Stimulated activated CD4-positive, alpha-beta T cell treated with anti-CD3 and anti-CD28 coated beads, Interleukin-4, amount 100 ng/mL, for 4 hours (primary cell): ENCODE results near the gene RCOR3.
"Not testable (repeated sequence)": the region's sequence is repeated elsewhere in the genome, so short reads cannot be mapped to it uniquely, and the experiment has no call there.

Source experiments
- DNase-seq, 2 experiments: peaks; one replicate each; pipeline ENCODE4 v3.0.0-alpha.2; 2020

The RCOR3 gene

DNA sequence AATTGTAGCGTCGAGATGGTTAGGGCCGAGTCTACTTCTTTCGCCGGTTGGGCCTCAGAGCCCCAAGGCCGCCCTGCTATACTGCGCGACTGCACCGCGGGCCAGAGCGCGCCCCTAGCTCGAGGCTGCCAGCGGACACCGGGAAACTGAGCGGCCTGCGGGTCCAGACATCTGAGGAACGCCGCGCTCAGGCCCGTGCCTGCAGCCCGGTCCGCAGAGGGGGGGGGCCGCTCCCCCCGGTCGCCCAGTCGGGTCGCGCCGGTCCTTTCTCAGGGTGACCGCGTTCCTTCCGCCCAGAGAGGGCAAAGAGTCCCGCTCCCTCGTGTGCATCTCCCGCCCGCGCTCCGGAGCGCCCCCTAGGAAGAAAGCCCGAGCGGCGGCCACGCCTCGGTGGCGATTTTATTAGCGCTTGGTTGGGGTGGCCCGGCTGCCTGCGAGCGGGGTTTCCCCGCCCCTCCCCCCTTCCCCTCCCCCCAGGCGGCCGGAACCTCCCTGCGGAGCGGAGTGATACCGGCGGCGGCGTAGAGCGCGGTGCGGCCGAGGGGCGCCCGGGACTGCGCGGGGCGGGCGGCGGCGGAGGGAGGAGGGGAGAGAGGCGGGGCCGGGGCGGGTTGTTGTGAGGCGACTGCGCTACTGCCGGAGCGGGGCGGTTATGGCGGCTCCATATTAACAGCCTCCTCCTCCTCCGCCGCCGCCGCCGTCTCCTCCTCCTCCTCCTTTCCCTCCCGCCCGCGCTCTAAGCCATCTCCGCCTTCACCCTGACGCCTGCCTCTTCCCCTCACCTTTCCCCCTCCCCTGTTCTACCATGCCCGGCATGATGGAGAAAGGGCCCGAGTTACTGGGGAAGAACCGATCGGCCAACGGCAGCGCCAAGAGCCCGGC lies at the start of gene RCOR3:
RCOR3 (plus strand) TSS at position 611 of the 882 bp plus-strand sequence; CDS start at position 806, 195 bp downstream.
- DNase-seq: peak; percentile 91 to 93

DNA sequence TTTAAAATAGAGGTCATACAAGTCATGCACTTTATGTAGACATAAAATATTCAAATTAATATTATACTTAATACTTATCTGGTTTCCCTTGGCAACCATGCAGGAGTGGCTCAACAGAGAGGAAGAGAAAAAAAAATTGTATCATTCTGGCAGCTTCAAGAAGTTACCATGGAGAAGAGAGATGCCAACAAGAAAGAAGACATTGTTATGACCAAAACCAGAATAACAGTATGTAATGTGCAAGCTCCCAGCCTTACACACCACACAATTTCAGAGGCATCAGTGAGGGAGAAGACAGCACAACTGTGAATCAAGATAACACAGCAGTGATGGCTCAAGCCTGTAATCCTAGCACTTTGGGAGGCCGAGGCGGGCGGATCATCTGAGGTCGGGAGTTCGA lies 49.1 kb upstream of the RCOR3 start:
- DNase-seq: no peak

DNA sequence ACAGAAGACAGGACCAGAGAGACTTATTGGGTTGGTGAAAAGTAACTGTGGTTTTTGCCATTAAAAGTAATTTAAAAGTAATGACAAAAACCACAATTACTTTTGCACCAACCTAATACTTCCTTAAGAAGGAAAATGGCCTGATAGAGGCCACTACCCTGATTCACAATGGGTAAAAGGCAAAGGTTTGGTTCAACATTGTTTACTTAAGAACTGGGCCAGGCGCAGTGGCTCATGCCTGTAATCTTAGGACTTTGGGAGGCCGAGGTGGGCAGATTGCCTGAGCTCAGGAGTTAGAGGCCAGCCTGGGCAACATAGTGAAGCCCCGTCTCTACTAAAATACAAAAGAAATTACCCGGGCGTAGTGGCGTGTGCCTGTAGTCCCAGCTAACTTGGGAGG lies 48.2 kb upstream of the RCOR3 start:
- no peak for DNase-seq

DNA sequence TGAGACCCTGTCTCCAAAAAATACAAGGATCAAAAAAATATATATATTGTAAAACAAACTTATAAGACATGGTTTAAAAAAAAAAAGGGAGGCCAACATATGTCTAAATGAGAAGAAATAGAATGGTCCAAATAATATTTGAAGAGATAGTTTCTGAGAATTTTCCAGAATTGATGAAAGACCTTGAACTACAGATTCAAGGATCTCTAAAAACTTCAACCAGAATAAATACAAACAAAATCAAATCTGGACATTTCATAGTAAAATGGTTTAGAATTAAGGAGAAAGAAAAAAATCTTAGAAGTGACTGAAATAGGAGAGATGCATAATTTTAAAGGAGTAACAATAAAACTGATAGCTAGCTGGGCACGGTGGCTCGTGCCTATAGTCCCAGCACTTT lies 45.5 kb upstream of the RCOR3 start:
- no peak for DNase-seq

DNA sequence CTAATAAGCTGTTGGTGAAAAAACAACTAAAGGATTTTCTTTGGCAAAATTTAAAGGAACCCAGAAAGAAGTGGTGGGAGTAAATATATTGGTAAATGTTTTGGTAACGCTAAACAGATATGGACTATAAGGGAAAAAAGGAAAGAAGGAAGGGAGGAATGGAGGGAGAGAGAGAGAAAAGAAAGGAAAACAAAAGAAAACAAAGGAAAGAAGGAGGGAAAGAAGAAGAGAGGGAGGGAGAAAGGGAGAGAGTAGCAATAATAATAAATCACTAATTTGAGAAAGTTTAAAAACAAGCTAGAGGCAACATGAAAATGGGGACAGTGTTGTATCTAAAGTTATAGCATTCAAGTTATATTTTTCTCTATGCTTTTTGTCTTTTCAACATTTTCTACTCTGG lies 43.6 kb upstream of the RCOR3 start:
- no peak for DNase-seq

DNA sequence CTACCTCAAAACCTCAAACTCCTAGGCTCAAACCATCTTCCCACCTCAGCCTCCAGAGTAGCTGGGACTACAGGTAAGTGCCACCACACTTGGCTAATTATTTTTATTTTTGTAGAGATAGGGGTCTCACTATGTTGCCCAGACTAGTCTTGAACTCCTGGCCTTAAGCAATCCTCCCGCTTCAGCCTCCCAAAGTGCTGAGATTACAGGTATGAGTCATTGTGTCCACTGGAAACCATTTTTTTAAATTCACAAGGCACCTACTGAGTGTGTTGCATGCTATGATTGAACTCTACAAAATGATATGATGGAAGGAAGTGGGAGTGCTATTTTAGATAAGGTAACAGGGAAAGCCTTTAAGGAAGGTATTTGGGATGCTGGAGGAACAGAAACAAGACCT lies 41.8 kb upstream of the RCOR3 start:
- no peak for DNase-seq

DNA sequence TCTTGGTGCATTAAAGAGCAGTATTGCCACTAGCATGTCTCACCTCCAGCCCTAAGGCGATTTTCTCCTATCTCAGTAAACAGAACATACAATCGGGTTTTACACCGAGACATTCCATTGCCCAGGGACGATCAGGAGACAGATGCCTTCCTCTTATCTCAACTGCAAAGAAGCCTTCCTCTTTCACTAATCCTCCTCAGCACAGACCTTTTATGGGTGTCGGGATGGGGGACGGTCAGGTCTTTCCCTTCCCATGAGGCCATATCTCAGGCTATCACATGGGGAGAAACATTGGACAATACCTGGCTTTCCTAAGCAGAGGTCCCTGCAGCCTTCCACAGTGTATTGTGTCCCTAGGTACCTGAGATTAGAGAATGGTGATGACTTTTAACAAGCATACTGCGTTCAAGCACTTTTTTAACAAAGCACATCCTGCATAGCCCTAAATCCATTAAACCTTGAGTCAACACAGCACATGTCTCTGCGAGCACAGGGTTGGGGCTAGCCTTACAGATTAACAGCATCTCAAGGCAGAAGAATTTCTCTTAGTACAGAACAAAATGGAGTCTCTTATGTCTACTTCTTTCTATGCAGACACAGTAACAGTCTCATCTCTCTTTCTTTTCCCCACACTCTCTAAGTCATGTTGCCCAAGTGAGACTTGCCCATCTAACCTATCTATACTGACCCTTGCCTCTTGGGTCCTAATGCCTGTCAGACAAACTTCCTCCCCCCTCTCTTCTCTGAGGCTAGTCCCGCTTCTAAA lies 36.5 kb upstream of the RCOR3 start:
- DNase-seq: not testable (repeated sequence)

DNA sequence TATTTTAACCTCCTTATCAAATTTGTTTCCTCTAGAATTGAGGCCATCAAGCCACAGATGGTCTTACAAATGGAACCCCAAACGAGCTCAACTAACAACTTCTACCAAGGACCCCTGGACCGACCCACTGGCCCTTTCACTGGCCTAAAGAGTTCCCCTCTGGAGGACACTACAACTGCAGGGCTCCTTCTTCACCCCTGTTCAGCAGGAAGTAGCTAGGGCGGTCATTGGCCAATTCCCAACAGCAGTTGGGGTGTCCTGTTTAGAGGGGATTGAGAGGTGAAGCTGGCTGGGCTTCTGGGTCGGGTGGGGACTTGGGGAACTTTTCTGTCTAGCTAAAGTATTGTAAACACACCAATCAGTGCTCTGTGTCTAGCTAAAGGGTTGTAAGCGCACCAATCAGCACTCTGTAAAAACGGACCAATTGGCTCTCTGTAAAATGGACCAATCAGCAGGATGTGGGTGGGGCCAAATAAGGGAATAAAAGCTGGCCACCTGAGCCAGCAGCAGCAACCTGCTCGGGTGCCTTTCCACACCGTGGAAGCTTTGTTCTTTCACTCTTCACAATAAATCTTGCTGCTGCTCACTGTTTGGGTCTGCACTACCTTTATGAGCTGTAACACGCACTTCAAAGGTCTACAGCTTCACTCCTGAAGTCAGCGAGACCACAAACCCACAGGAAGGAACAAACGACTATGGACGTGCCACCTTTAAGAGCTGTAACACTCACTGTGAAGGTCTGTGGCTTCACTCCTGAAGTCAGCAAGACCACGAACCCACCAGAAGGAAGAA lies 30.4 kb upstream of the RCOR3 start:
- peak; percentile 1 to 46 for DNase-seq

DNA sequence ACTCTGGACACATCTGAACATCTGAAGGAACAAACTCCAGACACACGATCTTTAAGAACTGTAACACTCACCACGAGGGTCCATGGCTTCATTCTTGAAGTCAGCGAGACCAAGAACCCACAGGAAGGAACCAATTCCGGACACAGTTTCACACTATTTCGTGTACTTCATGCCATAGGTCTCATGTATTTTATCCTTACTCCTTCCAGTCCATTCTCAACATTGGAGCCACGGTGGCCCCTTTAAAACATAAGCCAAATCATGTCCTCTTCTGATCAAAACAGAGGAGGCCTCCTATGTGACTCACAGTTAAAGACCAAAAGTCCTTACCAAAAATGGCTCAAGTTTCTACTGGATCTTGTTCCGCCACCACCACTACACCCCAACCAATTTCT lies 29.8 kb upstream of the RCOR3 start:
- no peak for DNase-seq

DNA sequence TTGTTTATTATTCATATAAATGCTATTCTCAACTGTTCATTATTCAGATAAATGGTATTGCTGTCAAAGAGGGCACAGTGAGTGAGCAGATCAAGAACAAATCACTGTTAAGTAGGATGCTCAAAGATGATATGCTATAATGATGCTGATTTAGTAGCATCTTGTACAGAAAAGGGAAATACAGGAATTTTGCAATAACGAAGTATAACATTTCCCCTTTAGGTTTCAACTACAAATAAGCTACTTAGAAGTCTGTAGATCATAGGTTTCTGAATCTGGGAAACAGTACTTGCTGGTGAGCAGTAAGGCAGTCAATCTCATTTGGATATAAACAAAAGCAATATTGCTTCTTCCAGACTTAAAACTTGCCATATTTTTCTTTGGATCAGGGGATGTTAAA lies 27.3 kb upstream of the RCOR3 start:
- DNase-seq: no peak

DNA sequence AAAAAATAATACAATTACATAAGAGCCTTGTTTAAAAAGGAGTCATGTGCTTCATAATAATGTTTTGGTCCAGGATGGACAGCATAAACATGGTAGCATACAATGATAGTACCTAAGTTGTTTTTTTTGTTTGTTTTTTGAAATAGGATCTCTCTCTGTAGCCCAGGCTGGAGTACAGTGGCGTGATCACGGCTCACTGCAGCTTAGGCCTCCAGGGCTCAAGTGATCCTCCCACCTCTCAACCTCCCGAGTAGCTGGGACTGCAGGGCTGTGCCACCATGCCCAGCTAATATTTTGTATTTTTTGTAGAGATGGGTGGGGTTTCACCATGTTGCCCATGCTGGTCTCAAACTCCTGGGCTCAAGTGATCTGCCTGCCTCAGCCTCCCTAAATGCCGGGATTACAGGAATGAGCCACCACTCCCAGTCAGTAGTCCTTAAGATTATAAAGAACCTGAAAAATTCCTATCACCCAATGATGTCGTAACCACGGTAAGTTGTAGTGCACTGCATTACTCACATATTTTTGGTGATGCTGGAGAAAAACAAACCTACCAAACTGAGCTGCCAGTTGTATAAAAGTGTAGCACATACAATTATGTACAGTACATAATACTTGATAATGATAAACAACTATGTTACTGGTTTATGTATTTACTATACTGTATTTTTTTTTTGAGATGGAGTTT lies 22.4 kb upstream of the RCOR3 start:
- DNase-seq: no peak

DNA sequence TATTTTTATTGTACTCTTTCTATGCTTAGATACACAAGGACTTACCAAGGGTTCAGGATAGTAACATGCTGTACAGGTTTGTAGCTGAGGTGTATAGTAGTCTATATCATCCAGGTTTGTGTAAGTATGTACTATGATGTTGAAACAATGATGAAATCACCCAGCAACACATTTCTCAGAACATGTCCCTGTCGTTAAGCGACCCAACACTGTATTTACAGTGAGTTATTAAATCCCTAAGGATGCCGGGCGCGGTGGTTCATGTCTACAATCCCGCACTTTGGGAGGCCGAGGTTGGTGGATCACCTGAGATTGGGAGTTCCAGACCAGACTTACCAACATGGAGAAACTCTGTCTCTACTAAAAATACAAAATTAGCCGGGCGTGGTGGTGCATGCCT lies 21.6 kb upstream of the RCOR3 start:
- no peak for DNase-seq

DNA sequence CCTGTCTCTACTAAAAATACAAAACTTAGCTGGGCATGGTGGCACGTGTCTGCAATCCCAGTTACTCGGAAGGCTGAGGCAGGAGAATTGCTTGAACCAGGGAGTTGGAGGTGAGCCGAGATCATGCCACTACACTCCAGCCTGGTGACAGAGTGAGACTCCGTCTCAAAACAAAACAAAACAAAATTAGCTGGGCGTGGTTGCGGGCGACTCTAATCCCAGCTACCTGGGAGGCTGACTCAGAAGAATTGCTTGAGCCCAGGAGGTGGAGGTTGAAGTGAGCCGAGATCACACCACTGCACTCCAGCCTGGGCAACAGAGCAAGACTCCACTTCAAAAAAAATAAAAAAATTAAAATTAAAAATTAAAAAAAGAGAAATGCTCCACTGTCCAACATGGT lies 18.6 kb upstream of the RCOR3 start:
- not testable (repeated sequence) for DNase-seq

DNA sequence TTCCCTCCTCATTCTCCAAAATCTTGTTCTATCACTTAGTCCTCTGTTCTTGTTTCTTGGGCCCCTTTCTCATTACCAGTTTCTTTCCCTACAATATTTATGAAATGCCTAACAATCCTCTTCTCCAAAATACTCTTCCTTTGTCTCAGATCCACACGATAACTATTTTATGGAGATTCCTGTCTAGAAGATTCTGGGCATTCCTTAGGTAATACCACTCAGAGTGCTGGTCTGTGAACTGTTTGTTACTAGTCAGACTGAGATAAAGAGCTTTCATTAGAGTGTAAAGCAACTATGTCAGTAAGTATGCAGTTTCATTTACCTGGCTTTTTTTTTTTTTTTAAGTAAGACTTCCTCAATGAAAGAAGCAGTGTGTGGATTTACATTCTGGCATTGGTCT lies 18.1 kb upstream of the RCOR3 start:
- DNase-seq: no peak

DNA sequence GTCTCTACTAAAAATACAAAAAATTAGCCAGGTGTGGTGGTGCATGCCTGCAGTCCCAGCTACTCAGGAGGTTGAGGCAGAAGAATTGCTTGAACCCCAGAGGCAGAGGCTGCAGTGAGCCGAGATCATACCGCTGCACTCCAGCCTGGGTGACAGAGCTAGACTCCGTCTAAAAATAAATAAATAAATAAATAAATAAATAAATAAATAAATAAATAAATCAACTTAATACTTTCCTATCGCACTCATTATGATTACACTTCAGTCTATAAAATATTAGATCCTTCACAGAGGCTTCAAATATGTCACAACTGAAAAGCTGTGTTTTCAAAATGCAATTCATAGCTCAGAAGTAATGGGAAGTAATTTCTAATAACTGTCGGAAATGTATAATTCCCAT lies 15.5 kb upstream of the RCOR3 start:
- DNase-seq: not testable (repeated sequence)

DNA sequence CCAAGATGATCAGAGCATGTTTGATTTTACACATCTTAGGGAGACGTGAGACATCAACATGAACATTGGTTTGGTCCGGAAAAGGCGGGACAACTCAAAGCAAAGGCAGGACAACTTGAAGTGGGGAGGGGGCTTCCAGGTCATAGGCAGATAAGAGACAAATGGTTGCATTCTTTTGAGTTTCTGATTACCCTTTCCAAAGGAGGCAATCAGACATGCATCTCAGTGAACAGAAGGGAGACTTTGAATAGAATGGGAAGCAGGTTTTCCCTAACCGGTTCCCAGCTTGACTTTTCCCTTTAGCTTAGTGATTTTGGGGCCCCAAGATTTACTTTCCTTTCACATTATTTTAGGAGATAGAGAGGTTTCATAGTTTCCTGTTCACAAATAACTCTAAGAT lies 12.6 kb upstream of the RCOR3 start:
- DNase-seq: not testable (repeated sequence)

DNA sequence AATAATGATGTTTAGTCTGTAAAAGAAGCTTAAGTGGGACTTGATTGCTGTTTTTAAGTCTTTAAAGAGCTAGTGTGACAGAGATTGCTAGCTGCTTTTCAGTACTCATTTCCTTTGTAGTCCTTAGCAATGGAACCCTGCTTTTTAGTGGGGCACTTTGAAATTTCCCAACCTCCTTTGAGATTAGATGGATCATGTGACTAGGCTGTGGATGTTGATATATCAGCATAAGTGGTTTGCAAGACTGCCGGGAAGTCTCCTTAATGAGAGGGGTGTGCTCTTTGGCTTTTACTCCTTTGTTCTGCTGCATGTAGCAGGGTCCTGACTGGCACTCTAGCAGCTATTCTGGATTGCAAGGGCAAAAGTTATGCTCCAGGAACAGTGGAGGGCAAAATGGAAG lies 11.2 kb upstream of the RCOR3 start:
- no peak for DNase-seq

DNA sequence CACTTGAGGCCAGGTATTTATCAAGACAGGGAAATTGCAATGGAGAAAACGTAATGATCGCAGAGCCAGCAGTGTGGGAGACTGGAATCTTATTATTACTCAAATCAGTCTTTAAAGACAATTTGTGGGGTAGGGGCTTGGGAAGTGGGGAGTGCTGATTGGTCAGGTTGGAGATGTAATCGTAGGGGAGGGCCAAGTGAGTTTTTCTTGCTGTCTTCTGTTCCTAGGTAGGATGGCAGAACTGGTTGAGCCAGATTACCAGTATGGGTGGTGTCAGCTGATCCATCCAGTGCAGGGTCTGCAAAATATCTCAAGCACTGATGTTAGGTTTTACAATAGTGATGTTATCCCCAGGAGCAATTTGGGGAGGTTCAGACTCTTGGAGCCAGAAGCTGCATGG lies 9.6 kb upstream of the RCOR3 start:
- DNase-seq: not testable (repeated sequence)

DNA sequence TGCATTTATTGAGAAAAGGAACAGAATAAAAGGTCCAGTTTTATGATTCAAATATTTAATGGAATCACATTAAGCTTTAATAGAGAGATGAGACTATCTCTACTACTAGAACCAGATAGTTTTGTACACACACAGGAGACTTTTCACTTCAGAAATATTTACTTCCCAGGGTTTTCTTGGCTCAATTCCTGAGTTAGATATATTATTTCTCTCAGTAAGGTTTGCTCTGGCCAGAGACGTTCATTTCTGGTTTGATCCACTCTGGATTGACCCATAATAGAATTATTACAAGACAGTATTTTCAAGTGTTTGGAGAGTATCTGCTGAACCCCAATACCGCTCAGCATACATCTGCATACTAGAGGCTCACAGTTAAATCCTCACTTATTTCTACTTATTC lies 1.3 kb upstream of the RCOR3 start:
- no peak for DNase-seq

DNA sequence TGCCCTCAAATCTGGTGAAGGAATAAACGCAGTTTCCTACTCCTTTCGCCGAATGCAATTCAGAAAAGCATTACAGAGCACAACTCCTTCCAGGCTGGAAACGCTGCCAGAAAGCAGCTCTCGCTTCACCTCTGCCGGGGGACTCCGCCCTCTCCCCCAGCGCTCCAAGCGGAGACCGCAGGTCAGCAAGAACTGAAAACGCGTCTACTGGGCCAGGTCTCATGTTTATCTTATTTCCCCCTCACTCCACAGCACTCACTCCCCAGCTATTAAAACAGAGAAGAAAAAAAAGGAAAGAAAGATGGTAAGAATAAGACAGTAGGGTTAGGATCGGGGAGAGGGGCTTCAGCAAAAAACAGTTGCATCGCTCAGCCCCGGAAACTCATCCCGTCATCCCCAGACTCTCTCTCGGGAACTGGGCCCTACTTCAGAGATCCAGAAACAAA lies 833 bp upstream of the RCOR3 start:
- DNase-seq: peak; percentile 49 to 58

DNA sequence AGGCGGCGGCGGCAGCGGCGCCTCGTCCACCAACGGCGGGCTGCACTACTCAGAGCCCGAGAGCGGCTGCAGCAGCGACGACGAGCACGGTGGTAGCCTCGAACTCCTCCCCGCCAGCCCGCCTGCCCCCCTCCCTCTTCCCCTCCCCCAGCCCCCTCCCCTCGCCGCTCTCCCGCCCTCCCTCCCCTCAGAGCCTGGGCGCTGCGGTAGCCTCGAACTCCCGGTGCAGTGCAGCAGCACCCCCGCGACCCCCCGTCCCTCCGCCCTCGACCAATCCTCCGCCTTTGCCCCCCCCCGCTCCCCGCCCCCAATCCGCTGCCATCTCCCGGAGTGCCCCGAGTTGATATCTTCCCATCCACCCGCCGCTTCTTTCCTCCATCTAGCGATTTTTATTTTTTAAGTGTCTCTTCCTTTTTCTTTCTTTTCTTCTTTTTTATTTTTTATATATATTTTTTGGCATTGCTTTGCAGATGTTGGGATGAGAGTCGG lies 516 bp downstream of the RCOR3 start:
- peak in 1 of 2 experiments; percentile 50 for DNase-seq
